MG63 (cell line): Measurements from ENCODE around the gene OR52K1. TPM values are rescaled to one million over a fixed set of nuclear protein-coding genes. Genes with fewer than 3 reads are reported as not detected.
"Not testable (repeated sequence)": the region's sequence is repeated elsewhere in the genome, so short reads cannot be mapped to it uniquely, and the experiment has no call there.

ENCODE experiments used
- DNase-seq: peaks from one replicate; pipeline ENCODE4 v3.0.0-alpha.2; 2020
- H3K27me3 ChIP-seq: fragments of 250-450 bp; sonication (Bioruptor Pico); 2 replicates; pipeline ENCODE4 v1.5.1; 2020; ENCODE audit warnings: mild to moderate bottlenecking, moderate library complexity
- H3K36me3 ChIP-seq: fragments of 250-450 bp; sonication (Bioruptor Pico); 2 replicates; pipeline ENCODE4 v1.5.1; 2020; ENCODE audit warnings: mild to moderate bottlenecking, moderate library complexity
- H3K4me3 ChIP-seq: fragments of 250-450 bp; sonication (Bioruptor Pico); 2 replicates; pipeline ENCODE4 v1.5.1; 2020; ENCODE audit warnings: mild to moderate bottlenecking, moderate library complexity
- H3K9me3 ChIP-seq: fragments of 250-450 bp; sonication (Bioruptor Pico); 2 replicates; pipeline ENCODE4 v1.5.1; 2020; ENCODE audit warnings: mild to moderate bottlenecking, moderate library complexity
- total RNA-seq: library from RNA; depleted of rRNA; stranded (reverse); fragments of >200 nt; shearing (Covaris generic); gene quantifications from 2 replicates; pipeline ENCODE4 v1.2.3, GENCODE V29; 2014; ENCODE audit warnings: low replicate concordance

The OR52K1 gene
- total RNA-seq, 1 experiment from 2014 or later: not detected

- Histone ChIP-seq H3K36me3 (no peaks in the 10 kb centered on the region), H3K4me3 (no peak overlapping the region), H3K9me3 (no peaks in the 10 kb centered on the region), H3K27me3 (no peaks in the 10 kb centered on the region)
- no peak for DNase-seq
Measured at GRCh38 chr11:4479644-4480043, 2.8 kb upstream of the OR52K1 start.

DNA sequence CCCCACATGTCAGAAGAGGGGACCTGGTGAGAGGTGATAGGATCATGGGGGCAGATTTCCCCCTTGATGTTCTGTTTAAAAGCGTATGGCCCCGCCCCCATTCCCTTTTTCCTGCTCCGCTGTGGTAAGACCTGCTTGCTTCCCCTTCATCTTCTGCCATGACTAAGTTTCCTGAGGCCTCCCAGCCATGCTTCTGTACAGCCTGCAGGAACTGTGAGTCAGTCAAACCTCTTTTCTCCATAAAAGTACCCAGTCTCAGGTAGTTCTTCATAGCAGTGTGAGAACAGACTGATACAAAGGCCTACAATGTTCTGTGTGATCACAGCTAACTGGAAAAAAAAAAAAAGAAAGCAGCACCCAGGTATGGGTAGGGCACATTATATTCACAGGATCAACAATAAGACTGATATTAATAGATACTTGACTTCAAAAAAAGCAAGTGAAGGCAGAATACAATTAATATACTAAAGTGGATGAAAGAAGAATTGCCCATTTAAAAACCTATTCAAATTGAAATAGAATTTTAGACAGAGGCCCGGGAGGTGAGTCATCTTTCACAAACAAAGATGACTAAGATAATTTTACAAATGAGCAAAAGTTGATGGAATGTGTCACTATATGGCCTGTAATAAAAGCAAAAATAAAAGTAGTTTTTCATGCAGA lies 1.7 kb upstream of the OR52K1 start:
- Histone ChIP-seq H3K36me3 (no peaks in the 10 kb centered on the region), H3K27me3 (no peaks in the 10 kb centered on the region), H3K4me3 (no peak overlapping the region), H3K9me3 (no peaks in the 10 kb centered on the region)
- DNase-seq: no peak

DNA sequence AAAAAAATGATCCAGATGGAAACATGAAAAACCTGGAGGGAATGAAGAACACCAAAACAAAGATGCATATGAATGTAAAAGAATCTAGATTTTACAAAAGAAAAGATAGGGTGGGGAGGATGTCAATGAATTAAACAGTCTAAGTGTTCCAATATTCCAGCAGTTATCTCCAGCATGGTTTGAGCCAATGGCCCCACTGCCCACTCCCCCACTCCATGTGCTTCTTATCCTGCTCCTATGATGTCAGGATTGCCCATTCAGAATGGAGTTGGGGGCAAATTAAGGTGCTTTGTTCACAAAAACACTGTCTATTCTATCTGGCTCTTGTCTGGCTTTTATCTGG lies 1.2 kb upstream of the OR52K1 start:
- Histone ChIP-seq H3K4me3 (no peak overlapping the region), H3K36me3 (no peaks in the 10 kb centered on the region), H3K9me3 (no peaks in the 10 kb centered on the region), H3K27me3 (no peaks in the 10 kb centered on the region)
- DNase-seq: no peak

DNA sequence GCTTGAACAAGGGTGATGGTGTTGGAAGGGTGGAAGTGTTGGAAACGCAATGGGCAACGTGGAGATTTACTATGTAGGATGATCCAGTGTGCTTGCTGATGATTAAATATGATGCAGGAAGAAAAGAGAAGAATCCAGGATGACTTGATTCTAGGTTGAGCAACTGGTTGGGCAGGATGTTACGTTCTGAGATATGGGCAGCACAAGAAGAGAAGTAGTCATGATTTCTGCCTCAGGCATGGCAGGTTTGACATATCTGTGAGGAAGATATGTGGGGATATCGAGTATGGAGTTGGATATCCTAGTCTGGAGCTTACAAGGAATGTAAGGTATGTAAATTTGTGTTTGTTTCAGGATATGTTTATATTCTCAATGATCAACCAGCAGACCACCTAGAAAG lies 1.9 kb downstream of the OR52K1 start:
- H3K27me3 ChIP-seq: 0 out of 2 replicates have a peak, but pooled peaks cover 2% of the 10 kb centered on the region
- no peaks in the 10 kb centered on the region for H3K36me3 ChIP-seq
- no peak overlapping the region for H3K4me3 ChIP-seq
- no peaks in the 10 kb centered on the region for H3K9me3 ChIP-seq
- no peak for DNase-seq

GRCh38 chr11:4491405-4491804 lies 9.0 kb downstream of the OR52K1 start:
- not testable (repeated sequence) for H3K36me3 ChIP-seq, H3K4me3 ChIP-seq, H3K27me3 ChIP-seq, DNase-seq, H3K9me3 ChIP-seq

DNA sequence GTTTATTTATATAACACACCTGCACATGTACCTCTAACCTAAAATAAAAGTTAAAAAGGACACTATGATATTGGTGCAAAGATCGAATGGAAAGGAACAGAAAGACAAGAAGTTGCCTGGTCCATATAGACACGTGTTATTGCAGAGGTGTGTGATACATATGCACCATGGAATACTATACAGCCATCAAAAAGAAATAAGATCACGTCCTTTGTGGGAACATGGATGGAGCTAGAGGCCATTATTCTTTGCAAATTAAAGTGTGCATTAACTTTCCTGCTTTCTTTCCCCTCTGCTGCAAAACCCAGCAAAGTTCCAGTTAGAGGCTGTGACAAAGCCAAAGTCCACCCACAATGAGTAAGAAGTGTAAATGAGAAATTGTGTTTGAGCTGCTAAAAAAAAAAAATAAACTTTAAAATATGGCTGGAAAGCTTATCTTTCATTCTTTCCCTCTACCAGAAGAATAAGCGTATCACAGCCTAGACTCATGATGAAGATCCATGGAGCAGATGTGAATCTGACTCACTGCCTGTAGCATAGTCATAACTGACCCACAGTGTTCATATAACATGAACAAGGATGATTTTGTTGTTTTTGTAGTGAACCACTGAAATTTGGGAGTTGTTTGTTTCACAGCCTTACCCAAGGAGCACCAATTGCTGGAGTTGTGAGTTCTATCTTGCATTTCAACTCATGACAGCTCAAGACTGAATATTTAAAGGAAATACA lies 9.6 kb downstream of the OR52K1 start:
- DNase-seq: no peak
- Histone ChIP-seq H3K27me3 (no peaks in the 10 kb centered on the region), H3K4me3 (no peak overlapping the region), H3K36me3 (no peaks in the 10 kb centered on the region), H3K9me3 (no peaks in the 10 kb centered on the region)

- Histone ChIP-seq H3K4me3 (no peak overlapping the region), H3K9me3 (no peaks in the 10 kb centered on the region), H3K36me3 (no peaks in the 10 kb centered on the region), H3K27me3 (no peaks in the 10 kb centered on the region)
- DNase-seq: no peak
Measured at GRCh38 chr11:4493480-4493818, 11.0 kb downstream of the OR52K1 start.

- Histone ChIP-seq H3K27me3 (no peaks in the 10 kb centered on the region), H3K9me3 (no peaks in the 10 kb centered on the region), H3K4me3 (no peak overlapping the region), H3K36me3 (no peaks in the 10 kb centered on the region)
- no peak for DNase-seq
Measured at GRCh38 chr11:4495487-4495886, 13.0 kb downstream of the OR52K1 start.

DNA sequence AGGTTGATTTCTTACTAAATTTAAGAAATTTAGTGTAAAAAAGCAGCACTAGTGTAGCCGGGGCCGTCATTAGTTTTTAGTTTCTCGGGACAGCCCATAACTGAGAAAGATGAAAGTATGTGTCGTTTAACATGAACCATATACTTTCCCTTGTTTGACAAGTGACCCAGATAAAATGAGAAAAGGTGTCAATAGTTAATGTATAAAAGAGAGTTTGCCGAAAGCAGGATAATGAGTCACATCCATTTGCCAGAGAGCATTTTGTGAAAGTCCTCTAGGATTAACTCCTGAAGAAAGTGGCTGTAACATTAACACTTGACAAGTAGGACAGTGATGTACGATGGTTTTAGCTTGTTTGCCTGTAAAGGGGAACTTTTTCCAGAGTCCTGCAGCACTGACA lies 13.5 kb downstream of the OR52K1 start:
- no peak for DNase-seq
- Histone ChIP-seq H3K36me3 (no peaks in the 10 kb centered on the region), H3K4me3 (no peak overlapping the region), H3K9me3 (no peaks in the 10 kb centered on the region), H3K27me3 (no peaks in the 10 kb centered on the region)

- H3K27me3 ChIP-seq: no peaks in the 10 kb centered on the region
- DNase-seq: no peak
- no peak overlapping the region for H3K4me3 ChIP-seq
- H3K9me3 ChIP-seq: no peaks in the 10 kb centered on the region
- H3K36me3 ChIP-seq: no peaks in the 10 kb centered on the region
Measured at GRCh38 chr11:4496557-4497248, 14.3 kb downstream of the OR52K1 start.

GRCh38 chr11:4508886-4509285 lies 26.4 kb downstream of the OR52K1 start:
- Histone ChIP-seq H3K4me3 (no peak overlapping the region), H3K36me3 (no peaks in the 10 kb centered on the region), H3K27me3 (no peaks in the 10 kb centered on the region), H3K9me3 (no peaks in the 10 kb centered on the region)
- no peak for DNase-seq

DNA sequence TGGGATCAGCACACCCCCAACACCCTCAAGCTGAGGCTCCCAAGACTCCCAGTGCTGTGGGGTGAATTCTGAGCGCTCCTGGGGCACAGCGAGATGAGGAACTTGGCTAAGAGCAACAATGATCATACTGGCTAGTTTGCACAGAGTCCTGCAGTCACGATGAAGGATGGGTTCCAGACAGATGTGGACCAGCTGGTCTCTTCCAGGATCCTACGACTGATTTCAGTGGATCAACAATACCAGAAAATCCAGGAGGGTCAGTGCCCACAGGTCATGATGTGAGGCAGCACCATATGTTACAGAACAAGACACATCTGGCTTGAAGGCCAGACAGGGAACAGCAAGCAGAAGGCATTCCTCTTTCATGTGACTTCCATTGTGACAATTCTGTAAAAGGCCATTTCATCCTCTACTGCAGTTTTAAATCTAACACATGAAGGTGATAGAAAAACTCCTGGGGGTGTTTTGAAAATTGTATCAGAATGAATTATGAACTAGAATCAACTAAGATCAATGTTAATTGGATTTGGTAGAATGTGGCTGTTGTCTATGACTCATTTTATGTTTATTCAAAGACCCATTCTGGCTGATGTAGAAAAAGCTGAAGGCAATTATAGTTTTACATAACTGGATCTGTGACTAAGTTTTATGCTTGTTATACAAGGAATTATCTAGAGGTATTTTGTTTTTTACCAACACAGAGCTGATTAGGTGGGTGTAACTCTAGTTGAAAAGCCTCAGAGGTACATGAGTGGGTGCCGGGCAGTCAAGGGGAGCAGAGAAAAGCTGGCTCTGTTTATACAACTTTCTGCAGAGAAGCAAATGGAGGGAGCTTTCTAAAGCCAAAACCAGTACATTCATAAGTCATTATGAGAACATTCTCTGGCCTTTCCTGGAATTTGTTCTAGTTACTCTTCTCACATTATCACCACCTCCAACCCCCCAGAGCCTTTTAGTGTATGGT lies 29.1 kb downstream of the OR52K1 start:
- no peak for DNase-seq
- H3K9me3 ChIP-seq: no peaks in the 10 kb centered on the region

DNA sequence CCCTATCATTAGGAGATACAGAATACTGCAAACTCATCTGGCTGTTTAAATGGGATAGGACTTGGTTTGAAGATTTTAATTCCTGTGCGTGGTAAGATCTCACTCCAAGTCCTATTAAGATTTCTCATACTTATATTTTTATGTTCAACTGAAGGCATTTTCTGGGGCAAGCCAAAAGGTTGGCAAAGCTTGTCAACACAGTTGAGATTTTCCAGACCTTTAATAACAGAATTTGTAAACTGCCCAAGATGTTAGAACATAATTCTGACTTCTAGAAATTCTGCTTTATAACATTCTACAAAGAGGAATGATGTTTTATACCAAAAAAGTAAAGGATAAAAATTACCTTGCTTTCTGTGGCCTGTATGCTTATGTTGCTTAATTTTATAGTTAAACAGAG lies 31.8 kb downstream of the OR52K1 start:
- DNase-seq: no peak

More for the DNA sequence above, 29.1 kb downstream of the OR52K1 start:
- Histone ChIP-seq H3K27me3 (no peaks in the 10 kb centered on the region), H3K4me3 (no peak overlapping the region), H3K36me3 (no peaks in the 10 kb centered on the region)

DNA sequence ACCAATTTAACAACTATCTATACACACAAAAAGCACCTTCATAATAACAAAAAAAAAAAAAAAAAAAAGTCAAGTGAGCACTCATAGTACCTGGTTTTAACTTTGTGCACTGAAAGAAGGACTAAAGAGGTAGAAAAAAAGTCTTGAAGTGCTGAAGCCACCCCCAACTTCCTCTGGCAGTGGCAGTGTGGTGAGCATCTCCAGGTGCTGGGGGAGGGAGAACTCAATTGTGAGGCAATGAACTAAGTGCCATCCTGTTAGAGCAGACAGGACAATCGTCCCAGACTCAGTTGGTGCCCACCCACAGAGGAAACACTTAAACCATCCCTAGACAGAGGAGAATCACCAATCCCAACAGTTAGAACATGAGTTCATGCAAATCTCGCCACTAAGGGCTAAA lies 39.9 kb downstream of the OR52K1 start:
- Histone ChIP-seq H3K36me3 (no peaks in the 10 kb centered on the region), H3K9me3 (no peaks in the 10 kb centered on the region), H3K4me3 (no peak overlapping the region), H3K27me3 (no peaks in the 10 kb centered on the region)
- DNase-seq: no peak

More for the DNA sequence above, 31.8 kb downstream of the OR52K1 start:
- no peak overlapping the region for H3K4me3 ChIP-seq
- no peaks in the 10 kb centered on the region for H3K27me3 ChIP-seq
- H3K9me3 ChIP-seq: no peaks in the 10 kb centered on the region
- no peaks in the 10 kb centered on the region for H3K36me3 ChIP-seq

GRCh38 chr11:4522752-4523151 lies 40.3 kb downstream of the OR52K1 start:
- DNase-seq: no peak
- H3K4me3 ChIP-seq: no peak overlapping the region

GRCh38 chr11:4523666-4524065 lies 41.2 kb downstream of the OR52K1 start:
- Histone ChIP-seq H3K36me3 (no peaks in the 10 kb centered on the region), H3K4me3 (no peak overlapping the region), H3K9me3 (no peaks in the 10 kb centered on the region), H3K27me3 (no peaks in the 10 kb centered on the region)
- no peak for DNase-seq

More at GRCh38 chr11:4522752-4523151, 40.3 kb downstream of the OR52K1 start:
- Histone ChIP-seq H3K27me3 (no peaks in the 10 kb centered on the region), H3K9me3 (no peaks in the 10 kb centered on the region), H3K36me3 (no peaks in the 10 kb centered on the region)

DNA sequence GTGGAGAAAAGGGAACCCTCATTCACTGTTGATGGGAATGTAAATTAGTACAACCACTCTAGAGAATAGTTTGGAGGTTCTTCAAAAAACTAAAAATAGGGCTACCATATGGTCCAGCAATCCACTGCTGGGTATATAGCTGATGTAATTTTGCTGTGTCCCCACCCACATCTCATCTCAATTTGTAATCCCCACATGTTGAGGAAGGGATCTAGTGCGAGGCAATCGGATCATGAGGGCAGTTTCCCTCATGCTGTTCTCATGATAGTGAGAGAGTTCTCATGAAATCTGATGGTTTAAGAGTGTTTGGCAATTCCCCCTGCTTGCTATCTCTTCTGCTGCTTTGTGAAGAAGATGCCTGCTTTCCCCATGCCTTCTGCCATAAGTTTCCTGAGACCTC lies 45.5 kb downstream of the OR52K1 start:
- Histone ChIP-seq H3K9me3 (no peaks in the 10 kb centered on the region), H3K27me3 (no peaks in the 10 kb centered on the region), H3K36me3 (no peaks in the 10 kb centered on the region), H3K4me3 (no peak overlapping the region)
- no peak for DNase-seq
